Measurements from ENCODE around the gene TP63.

DNA sequence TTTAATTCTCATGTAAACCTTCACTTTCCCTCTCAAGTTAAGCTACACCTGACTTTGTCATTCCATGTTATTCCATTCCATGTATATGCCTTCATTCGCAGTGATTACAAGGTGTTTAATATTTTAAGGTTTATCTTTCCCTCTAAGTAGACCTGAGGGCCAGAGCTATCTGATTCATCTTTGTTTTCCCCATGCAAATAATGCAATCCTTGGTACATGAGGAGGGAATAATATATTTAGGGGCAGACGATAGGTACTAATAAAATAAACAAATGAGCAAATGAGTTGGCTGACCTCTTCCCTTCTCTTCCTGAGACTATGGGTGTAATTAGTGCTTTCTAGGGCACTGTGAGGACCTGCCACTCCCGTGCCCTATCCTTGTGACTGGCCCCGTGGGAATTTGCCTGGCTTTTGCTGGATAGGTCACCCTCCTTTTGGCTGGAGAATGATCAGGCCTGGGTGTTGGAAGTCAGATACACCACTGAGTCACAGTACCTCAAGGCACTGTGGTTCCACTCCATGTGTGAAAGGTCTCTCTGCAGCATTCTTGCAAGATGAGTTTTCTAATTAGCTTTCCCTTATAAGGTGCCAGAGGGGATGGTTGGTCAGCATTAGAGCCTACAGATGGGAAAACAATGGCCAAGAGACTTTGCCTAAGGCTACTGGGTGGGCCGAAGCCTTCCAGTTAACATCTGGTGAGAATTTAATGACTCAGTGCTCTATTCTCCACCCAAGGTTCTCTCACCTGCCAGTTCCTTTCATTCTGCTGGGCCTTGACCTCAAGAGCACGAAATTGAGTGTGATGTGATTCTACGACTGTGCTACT is 306.3 kb downstream of the TP63 start:
- TF ChIP-seq CTCF (IDR thresholded peaks at IDR 0.05) (no peak), POLR2A (IDR thresholded peaks at IDR 0.05) (no peak), EP300 (IDR thresholded peaks at IDR 0.05; ENCODE audit: low read depth) (no peak), POLR2AphosphoS5 (IDR thresholded peaks at IDR 0.05) (no peak)
